Type B pancreatic cell (in vitro differentiated cells): ENCODE measurements around the gene ITPK1. TPM values are rescaled to one million over a fixed set of nuclear protein-coding genes. Genes with fewer than 3 reads are reported as not detected.
"Not testable (repeated sequence)": the region's sequence is repeated elsewhere in the genome, so short reads cannot be mapped to it uniquely, and the experiment has no call there.

Source experiments
- DNase-seq: peaks from one replicate; pipeline ENCODE4 v3.0.0; 2021; ENCODE audit warnings: mixed read lengths; ENCODE audit not compliant: unreplicated experiment; ENCODE audit errors: extremely low spot score
- H3K27ac Mint-ChIP-seq: 2 replicates; pipeline ENCODE4 v1.8.0; 2021; ENCODE audit warnings: mild to moderate bottlenecking, mixed read lengths
- H3K27me3 Mint-ChIP-seq: 2 replicates; pipeline ENCODE4 v1.8.0; 2021; ENCODE audit warnings: mixed read lengths
- H3K36me3 Mint-ChIP-seq: 2 replicates; pipeline ENCODE4 v1.8.0; 2021; ENCODE audit warnings: mixed read lengths
- H3K4me1 Mint-ChIP-seq: one replicate; pipeline ENCODE4 v1.8.0; 2021; ENCODE audit warnings: mixed read lengths; ENCODE audit not compliant: unreplicated experiment
- H3K4me3 Mint-ChIP-seq: 2 replicates; pipeline ENCODE4 v1.8.0; 2021; ENCODE audit warnings: mild to moderate bottlenecking, mixed read lengths
- H3K9me3 Mint-ChIP-seq: 2 replicates; pipeline ENCODE4 v1.8.0; 2021; ENCODE audit warnings: mixed read lengths
- total RNA-seq: library from RNA; stranded (reverse); gene quantifications from 2 replicates; pipeline ENCODE4 v1.2.1, GENCODE V29; 2021; ENCODE audit warnings: low replicate concordance
- TF ChIP-seq, protein P1 (sequence below): fragments of 200-600 bp; sonication (generic); conservative IDR thresholded peaks from 2 replicates; pipeline ENCODE4 v1.5.0; 2021; ENCODE audit warnings: antibody characterized with exemption, mild to moderate bottlenecking

ITPK1 gene
- total RNA-seq, 1 donor from 2014 or later, result 40.2 TPM

DNA sequence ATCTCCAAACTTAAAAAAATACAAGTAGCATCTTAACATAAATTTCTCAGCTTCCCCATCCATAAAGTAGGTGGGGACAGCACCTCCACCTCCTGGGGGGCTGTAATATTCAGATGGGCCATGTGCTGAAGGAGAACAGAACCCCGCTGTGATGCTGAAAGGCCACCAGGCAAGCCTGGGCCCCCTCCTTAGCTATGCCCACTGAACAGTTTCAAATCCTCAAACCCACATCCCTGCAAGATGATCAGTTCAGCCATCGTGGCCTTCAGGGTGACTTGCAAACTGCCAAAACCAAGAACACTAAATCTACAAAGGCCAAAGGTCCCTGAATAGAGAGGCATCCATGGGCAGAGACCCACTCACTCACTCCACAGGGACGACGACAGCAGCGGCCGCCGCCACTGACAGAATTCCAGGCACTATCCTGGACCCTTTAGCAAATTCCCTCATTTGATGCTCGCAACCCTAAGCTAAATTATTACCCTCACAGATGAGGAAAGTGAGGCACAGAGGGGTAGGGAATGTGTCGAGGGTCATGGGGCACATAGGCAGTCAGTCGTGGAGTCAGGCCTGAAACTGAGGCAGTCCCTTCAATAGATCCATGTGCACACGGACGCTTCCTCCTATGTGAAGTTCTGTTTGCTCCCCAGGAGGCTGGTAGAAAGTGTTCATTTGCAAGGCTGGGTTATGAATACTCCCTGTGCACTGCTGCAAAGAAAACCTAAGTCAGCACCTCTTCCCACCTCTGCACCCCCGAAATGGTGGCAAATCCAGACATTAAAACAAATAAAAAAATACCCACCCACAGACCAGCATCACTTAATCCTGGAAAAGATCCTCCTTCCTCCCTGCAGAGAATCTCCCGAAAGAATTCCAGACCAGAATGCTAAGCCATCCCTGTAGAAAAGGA is 5.9 kb downstream of the ITPK1 start:
- H3K4me1 Mint-ChIP-seq, result peaks cover 16% of the 10 kb centered on the region
- no peaks in the 10 kb centered on the region for H3K9me3 Mint-ChIP-seq
- no peak for DNase-seq
- no peaks in the 10 kb centered on the region for H3K36me3 Mint-ChIP-seq
- no peak overlapping the region for H3K4me3 Mint-ChIP-seq
- no peaks in the 10 kb centered on the region for H3K27me3 Mint-ChIP-seq
- TF ChIP-seq, protein P1, sequence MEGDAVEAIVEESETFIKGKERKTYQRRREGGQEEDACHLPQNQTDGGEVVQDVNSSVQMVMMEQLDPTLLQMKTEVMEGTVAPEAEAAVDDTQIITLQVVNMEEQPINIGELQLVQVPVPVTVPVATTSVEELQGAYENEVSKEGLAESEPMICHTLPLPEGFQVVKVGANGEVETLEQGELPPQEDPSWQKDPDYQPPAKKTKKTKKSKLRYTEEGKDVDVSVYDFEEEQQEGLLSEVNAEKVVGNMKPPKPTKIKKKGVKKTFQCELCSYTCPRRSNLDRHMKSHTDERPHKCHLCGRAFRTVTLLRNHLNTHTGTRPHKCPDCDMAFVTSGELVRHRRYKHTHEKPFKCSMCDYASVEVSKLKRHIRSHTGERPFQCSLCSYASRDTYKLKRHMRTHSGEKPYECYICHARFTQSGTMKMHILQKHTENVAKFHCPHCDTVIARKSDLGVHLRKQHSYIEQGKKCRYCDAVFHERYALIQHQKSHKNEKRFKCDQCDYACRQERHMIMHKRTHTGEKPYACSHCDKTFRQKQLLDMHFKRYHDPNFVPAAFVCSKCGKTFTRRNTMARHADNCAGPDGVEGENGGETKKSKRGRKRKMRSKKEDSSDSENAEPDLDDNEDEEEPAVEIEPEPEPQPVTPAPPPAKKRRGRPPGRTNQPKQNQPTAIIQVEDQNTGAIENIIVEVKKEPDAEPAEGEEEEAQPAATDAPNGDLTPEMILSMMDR, result no peak
- H3K27ac Mint-ChIP-seq, result no peak overlapping the region

DNA sequence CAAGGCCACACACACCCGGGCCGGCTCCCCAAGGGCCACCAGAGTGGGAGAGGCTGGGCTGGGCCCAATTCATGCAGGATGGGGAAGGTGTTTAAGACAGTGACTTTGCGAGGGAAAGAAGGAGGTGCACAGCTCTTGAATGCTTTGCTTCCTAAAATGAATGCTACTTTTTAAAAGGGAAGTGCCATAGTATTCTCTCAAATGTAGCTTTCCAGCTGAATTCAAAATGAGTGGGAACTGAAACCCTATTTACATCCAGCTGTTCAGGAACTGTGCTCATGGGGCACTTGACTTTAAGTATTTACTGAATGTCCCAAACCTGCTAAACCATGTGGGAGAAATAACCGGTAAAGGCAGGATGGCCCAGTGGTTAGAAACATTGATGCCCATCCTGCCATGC is 7.6 kb downstream of the ITPK1 start:
- no peak for DNase-seq
- H3K27ac Mint-ChIP-seq, result no peak overlapping the region
- H3K36me3 Mint-ChIP-seq, result no peaks in the 10 kb centered on the region
- no peaks in the 10 kb centered on the region for H3K9me3 Mint-ChIP-seq
- H3K4me3 Mint-ChIP-seq, result no peak overlapping the region
- TF ChIP-seq, protein P1, result no peak
- peaks cover 10% of the 10 kb centered on the region for H3K4me1 Mint-ChIP-seq
- H3K27me3 Mint-ChIP-seq, result no peaks in the 10 kb centered on the region

DNA sequence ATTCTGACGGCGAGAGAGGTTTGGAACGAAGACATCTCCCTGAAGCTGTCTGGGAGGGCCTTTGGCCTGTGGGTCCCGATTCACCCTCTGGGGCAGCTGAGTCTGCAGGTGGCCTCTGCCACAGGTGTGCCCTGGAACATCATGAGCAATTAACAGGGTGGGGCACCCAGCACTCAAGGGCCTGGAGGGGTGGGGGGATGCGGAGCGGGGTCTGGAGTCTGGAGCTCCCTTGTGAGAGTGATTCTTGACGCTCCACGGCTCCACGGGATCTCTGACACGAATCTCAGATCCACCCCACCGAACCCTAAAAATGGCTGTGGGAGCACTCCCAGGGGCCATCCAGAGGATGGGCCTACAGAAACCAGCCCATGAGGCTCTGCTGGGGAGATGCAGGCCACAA is 8.3 kb downstream of the ITPK1 start:
- no peak overlapping the region for H3K4me3 Mint-ChIP-seq
- TF ChIP-seq, protein P1, result no peak
- H3K4me1 Mint-ChIP-seq, result peaks cover 4% of the 10 kb centered on the region
- H3K27me3 Mint-ChIP-seq, result no peaks in the 10 kb centered on the region
- H3K9me3 Mint-ChIP-seq, result no peaks in the 10 kb centered on the region
- no peak for DNase-seq
- no peaks in the 10 kb centered on the region for H3K36me3 Mint-ChIP-seq
- H3K27ac Mint-ChIP-seq, result no peak overlapping the region

DNA sequence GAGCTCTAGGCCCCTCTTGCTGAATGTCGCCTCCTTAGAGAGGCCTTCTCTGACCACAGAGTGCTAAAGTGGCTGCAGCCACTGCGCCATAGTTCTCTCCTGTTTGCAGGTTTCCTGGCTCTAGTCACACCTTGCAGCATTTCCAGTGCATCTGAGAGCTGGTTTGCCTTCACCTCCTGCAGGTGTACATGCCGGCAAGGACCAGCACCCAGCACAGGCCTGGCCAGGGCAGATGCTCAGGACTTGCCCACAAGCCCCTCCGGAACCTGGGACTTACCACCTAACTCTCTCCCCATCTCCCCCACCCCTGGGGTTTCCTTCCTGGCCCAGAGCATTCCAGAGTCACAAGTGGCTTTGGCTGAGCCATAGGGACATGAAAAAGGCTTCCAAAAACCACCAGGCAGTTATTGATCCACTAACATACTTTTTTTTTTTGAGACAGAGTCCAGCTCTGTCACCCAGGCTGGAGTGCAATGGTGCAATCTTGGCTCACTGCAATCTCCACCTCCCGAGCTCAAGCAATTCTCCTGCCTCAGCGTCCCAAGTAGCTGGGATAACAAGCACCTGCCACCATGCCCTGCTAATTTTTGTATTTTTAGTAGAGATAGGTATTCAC is 9.1 kb downstream of the ITPK1 start:
- DNase-seq, result no peak
- Mint-ChIP-seq H3K27me3 (no peaks in the 10 kb centered on the region), H3K9me3 (no peaks in the 10 kb centered on the region), H3K27ac (no peak overlapping the region), H3K36me3 (no peaks in the 10 kb centered on the region), H3K4me1 (peaks cover 4% of the 10 kb centered on the region), H3K4me3 (no peak overlapping the region)
- TF ChIP-seq, protein P1, result no peak

DNA sequence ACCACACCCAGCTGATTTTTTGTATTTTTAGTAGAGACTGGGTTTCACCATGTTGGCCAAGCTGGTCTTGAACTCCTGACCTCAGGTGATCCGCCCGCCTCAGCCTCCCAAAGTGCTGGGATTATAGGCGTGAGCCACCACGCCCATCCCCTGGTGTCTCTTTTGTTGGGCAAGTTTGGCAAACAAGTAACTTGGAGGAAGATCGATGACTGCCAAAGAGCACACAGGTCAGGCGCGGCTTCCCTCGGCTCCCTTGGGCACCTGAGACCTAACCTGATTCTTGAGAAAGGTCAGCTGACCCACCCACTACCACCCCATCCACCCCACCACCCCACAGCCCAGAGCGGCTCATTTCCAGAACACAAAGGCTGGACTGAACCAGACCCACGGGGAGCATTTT is 9.9 kb downstream of the ITPK1 start:
- not testable (repeated sequence) for H3K36me3 Mint-ChIP-seq, H3K4me1 Mint-ChIP-seq, H3K9me3 Mint-ChIP-seq, H3K27ac Mint-ChIP-seq, H3K4me3 Mint-ChIP-seq, H3K27me3 Mint-ChIP-seq, DNase-seq

DNA sequence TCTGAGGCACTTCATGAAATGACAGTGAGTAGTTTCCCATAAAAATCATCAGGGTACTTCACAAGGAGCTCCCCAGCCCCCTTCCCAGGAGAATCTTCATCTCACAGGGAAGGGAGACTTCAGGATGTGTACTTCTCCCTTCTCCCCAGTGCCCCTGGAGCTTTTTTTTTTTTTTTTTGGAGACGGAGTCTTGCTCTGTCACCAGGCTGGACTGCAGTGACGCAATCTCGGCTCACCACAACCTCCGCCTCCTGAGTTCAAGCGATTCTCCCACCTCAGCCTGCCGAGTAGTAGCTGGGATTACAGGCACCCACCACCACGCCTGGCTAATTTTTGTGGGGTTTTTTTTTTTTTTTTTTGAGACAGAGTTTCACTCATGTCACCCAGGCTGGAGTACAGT is 10.4 kb downstream of the ITPK1 start:
- no peak overlapping the region for H3K27ac Mint-ChIP-seq
- DNase-seq, result no peak

More for the DNA sequence above, 10.4 kb downstream of the ITPK1 start:
- H3K36me3 Mint-ChIP-seq, result no peaks in the 10 kb centered on the region
- H3K9me3 Mint-ChIP-seq, result no peaks in the 10 kb centered on the region
- TF ChIP-seq, protein P1, result no peak
- H3K4me3 Mint-ChIP-seq, result no peak overlapping the region
- no peaks in the 10 kb centered on the region for H3K27me3 Mint-ChIP-seq
- H3K4me1 Mint-ChIP-seq, result peaks cover 9% of the 10 kb centered on the region
